AG09319 (cell line): ENCODE measurements around the gene LCN12.

Experiments
- DNase-seq: peaks from one replicate; pipeline ENCODE4 v3.0.0-alpha.2; 2010; ENCODE audit warnings: low read depth; ENCODE audit errors: extremely low read depth
- TF ChIP-seq, protein P1 (sequence below): IDR thresholded peaks from 2 replicates; pipeline ENCODE4 v1.5.1; 2011; ENCODE audit warnings: low read depth, mild to moderate bottlenecking, inconsistent platforms, low read length, moderate library complexity

LCN12 gene

DNA sequence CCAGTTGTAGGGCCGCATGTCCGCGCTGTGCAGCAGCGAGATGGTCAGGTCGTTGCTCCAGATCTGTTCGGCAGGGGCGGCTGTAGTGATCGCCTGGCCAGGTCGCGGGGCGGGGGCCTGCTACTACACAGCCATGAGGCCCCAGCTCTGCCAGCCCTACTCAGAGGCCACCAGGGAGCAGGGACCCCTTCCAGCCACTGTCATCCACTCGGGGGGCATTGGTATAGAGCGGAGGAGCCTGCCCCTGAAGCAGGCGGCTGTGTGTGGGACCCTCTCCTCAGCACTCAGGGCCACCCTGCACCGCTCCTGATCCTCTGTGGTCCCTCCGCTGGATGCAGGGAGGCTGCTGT, 9.2 kb upstream of the LCN12 start:
- no peak for DNase-seq
- TF ChIP-seq, protein P1, sequence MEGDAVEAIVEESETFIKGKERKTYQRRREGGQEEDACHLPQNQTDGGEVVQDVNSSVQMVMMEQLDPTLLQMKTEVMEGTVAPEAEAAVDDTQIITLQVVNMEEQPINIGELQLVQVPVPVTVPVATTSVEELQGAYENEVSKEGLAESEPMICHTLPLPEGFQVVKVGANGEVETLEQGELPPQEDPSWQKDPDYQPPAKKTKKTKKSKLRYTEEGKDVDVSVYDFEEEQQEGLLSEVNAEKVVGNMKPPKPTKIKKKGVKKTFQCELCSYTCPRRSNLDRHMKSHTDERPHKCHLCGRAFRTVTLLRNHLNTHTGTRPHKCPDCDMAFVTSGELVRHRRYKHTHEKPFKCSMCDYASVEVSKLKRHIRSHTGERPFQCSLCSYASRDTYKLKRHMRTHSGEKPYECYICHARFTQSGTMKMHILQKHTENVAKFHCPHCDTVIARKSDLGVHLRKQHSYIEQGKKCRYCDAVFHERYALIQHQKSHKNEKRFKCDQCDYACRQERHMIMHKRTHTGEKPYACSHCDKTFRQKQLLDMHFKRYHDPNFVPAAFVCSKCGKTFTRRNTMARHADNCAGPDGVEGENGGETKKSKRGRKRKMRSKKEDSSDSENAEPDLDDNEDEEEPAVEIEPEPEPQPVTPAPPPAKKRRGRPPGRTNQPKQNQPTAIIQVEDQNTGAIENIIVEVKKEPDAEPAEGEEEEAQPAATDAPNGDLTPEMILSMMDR: no peak

DNA sequence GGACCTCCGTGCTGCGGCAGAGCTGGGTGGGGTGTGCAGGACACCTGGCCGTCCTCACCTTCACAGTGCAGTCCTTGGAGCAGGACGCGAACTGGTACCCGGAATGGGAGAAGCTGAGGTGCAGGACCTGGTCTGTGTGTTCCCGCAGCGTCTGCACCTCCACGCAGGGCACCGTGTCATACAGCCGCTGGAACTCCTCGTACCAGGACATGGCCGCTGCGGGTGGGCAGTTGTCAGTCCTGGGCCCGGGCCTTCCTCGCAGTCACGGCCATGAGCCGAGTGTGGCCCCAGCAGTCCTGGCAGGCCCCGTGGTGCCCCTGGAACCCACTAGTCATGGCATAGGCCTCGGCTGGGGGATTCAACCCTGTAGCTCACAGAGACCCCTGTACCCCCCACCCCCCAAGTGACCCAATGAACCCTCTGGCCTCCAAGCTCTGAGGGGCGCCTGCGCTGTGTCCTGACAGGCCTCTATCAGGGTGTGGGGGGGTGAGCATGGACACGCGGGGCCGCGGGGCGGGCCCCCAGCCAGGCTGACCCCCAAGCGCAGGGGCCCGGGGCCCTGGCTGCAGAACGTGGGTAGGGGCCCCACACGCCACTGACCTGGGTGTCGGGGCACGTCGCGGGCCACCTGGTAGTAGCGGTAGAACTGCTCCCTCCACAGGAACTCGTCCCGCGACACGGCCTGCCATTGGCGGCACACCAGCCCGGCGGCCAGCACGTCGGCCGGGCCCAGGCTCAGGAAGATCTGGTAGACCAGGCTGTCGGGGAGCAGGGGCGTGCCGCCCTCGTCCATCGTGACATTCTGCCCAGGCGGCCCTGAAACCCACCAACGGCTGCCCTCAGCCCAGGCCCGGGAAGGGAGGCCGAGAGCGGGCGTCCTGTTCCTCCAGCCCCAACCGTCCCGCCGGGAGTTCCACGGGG, 8.5 kb upstream of the LCN12 start:
- DNase-seq: no peak
- TF ChIP-seq, protein P1: no peak

DNA sequence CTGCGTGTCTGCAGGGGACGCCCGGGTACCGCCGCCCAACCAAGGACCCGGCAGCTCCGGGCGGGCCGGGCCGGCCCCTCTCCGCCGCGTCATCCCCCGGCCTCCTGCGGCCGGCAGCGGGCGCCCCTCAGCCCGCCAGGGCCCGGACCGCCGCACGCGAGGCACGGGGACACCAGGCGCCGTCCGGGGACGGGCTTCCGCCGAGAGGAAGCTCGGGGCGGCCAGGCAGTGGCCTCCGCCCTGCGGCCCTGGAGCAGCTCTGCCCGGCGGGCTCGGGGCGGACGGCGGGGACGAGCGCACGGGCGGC, 7.9 kb upstream of the LCN12 start:
- DNase-seq: peak; percentile 32
- TF ChIP-seq, protein P1: no peak

DNA sequence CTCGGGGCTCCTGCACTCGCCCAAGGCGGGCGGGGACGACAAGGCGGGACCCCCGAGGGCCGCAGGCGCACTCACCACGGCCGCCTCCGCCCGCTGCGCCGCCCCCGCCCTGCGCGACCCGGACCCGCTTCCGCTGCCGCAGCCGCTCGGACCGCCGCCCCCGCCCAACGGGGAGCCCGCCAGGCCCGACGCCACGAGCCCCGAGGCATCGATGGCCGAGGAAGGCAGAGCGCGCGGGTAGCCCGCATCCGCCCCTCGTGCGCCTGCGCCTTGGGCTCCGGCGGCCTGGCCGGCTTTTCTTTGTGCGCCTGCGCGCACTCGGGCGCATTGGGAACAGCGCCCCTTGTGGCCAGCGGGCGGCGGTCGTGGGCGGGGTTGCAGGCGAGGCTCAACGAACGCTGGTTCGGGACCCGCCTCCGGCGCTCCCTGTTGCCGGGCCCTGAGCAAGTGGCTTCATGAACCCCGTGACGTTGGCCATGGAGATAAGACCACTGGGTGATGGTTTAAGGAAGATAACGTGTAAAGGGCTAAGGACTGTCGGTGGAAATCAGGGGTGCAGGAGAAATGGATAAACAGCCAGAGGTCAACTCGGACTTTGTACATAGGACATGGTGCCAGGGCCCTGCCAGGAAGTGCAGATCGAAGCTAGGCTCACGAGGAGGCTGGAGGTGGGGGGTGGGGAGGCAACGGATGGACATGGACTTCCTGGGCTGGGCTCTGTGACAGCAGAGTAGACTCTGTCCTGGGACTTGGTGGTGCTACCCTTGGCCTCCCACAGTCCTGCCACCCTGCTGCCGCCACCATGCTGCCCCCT, 7.3 kb upstream of the LCN12 start, which contains the start of the genes C8G and FBXW5:
Gene C8G, plus strand, starts transcription at position 725 of the 814 bp plus-strand sequence. Its CDS starts 78 bp downstream, at position 803.
Gene FBXW5, minus strand, starts transcription at position 220 of the 814 bp plus-strand sequence. CDS start 655 bp downstream, outside the sequence.
- TF ChIP-seq, protein P1: peak; percentile 82
- peak; percentile 79 for DNase-seq

DNA sequence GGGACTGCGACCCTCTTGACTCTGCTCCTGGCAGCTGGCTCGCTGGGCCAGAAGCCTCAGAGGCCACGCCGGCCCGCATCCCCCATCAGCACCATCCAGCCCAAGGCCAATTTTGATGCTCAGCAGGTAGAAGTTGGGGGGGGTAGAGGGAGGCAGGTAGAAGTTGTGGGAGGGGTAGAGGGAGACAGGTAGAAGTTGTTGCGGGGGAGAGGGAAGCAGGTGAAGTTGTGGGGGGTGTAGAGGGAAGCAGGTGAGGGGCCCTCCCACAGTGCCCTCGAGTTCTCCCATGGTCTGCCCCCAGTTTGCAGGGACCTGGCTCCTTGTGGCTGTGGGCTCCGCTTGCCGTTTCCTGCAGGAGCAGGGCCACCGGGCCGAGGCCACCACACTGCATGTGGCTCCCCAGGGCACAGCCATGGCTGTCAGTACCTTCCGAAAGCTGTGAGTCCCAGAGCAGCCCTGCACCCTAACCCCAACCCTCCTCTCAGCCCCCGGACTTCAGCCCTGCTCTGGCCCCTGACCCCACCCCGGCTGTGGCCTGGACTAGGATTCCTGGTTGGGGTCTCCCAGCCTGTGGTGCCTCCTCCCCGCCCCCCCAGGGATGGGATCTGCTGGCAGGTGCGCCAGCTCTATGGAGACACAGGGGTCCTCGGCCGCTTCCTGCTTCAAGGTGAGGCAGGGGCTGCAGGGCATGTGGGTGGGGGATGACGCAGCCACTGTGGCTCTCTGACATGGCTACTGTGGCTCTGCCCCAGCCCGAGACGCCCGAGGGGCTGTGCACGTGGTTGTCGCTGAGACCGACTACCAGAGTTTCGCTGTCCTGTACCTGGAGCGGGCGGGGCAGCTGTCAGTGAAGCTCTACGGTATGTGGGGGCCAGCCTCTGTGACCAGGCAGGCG, 6.5 kb upstream of the LCN12 start:
- no peak for DNase-seq
- TF ChIP-seq, protein P1: no peak

DNA sequence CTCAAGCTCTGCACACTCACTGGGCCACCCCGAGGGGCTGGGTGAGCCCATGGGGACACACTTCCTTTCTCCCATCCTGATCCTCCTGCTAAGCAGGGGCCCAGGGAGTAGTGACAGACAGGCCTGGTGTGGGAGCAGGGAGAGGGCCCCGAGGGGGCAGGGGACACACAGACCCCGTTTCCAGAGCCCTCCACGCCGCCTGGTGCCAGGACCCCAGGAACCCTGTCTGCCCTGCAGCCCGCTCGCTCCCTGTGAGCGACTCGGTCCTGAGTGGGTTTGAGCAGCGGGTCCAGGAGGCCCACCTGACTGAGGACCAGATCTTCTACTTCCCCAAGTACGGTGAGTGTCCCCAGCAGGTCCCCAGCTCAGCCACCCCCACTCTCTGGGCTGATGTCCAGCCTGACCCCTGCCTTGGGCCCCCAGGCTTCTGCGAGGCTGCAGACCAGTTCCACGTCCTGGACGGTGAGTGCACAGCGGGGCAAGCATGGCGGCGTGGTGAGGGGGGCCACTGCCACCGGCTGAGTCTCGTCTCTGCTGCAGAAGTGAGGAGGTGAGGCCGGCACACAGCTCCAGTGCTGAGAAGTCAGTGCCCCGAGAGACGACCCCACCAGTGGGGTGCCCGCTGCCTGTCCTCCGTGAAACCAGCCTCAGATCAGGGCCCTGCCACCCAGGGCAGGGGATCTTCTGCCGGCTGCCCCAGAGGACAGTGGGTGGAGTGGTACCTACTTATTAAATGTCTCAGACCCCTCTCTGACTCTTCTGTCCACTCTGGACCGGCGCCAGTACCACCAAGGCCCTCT, 5.6 kb upstream of the LCN12 start:
- no peak for DNase-seq
- TF ChIP-seq, protein P1: no peak
